Medulla oblongata (tissue), 1 donor: ENCODE measurements around the gene PVALB.
A peak's percentile ranks its signal among the peaks of the same experiment; 100 is the strongest.

Experiments used
- DNase-seq: peaks from one replicate; pipeline ENCODE4 v3.0.0-alpha.2; 2015; ENCODE audit errors: extremely low spot score

The PVALB gene

GRCh38 chr22:36814801-36815200, 2.0 kb downstream of the PVALB start:
- DNase-seq = no peak

- no peak for DNase-seq
These were observed 5.6 kb downstream of the PVALB start for GRCh38 chr22:36811094-36811800.

- no peak for DNase-seq
These were observed 7.5 kb downstream of the PVALB start for GRCh38 chr22:36809351-36809750.

GRCh38 chr22:36808721-36809344, 8.0 kb downstream of the PVALB start:
- no peak for DNase-seq

- no peak for DNase-seq
These were observed 9.2 kb downstream of the PVALB start for GRCh38 chr22:36807627-36808026.

- DNase-seq = no peak
These were observed 10.0 kb downstream of the PVALB start for GRCh38 chr22:36806835-36807234.

- no peak for DNase-seq
These were observed 13.5 kb downstream of the PVALB start for GRCh38 chr22:36803358-36803757.

- DNase-seq = no peak
These were observed 18.2 kb downstream of the PVALB start for GRCh38 chr22:36798674-36799066.

GRCh38 chr22:36797911-36798673, 18.7 kb downstream of the PVALB start:
- DNase-seq = no peak

GRCh38 chr22:36797374-36797773, 19.5 kb downstream of the PVALB start:
- no peak for DNase-seq

- no peak for DNase-seq
These were observed 20.2 kb downstream of the PVALB start for GRCh38 chr22:36796552-36797175.

GRCh38 chr22:36795633-36796032, 21.2 kb downstream of the PVALB start:
- no peak for DNase-seq

GRCh38 chr22:36790648-36791047, 26.2 kb downstream of the PVALB start:
- DNase-seq = no peak

- no peak for DNase-seq
These were observed 29.4 kb downstream of the PVALB start for GRCh38 chr22:36787204-36787988.

GRCh38 chr22:36783743-36784142, 33.1 kb downstream of the PVALB start:
- DNase-seq = no peak

GRCh38 chr22:36781656-36782627, 34.9 kb downstream of the PVALB start:
- DNase-seq = peak; percentile 70

GRCh38 chr22:36778020-36778419, 38.8 kb downstream of the PVALB start:
- no peak for DNase-seq

GRCh38 chr22:36776722-36777121, 40.1 kb downstream of the PVALB start:
- no peak for DNase-seq

GRCh38 chr22:36775964-36776669, 40.7 kb downstream of the PVALB start, which contains the start of gene IFT27:
Gene IFT27, minus strand, starts transcription at chr22:36776119. Its CDS starts 412 bp downstream, at chr22:36775707.
- peak; percentile 100 for DNase-seq

- peak; percentile 49 for DNase-seq
These were observed 41.3 kb downstream of the PVALB start for GRCh38 chr22:36775586-36775963.
